ENCODE data around the gene IL1RAPL1.

- TF ChIP-seq CTCF (conservative IDR thresholded peaks at IDR 0.05; ENCODE audit: low read length) (no peak), EZH2phosphoT487 (IDR thresholded peaks at IDR 0.05; ENCODE audit: borderline replicate concordance) (no peak)
Observed at GRCh38 chrX:29044423-29045184, 457.4 kb downstream of the IL1RAPL1 start.
